ENCODE results near the gene KDM3A.

KDM3A gene

GRCh38 chr2:86520153-86520552, 79.0 kb downstream of the KDM3A start:
- no peak for DNase-seq (ENCODE audit: low spot score)

- DNase-seq (ENCODE audit: low spot score): no peak
Measured at GRCh38 chr2:86521922-86522321, 80.8 kb downstream of the KDM3A start.

- no peak for DNase-seq (ENCODE audit: low spot score)
Measured at GRCh38 chr2:86522711-86523110, 81.5 kb downstream of the KDM3A start.

- DNase-seq (ENCODE audit: low spot score): no peak
Measured at GRCh38 chr2:86523491-86523890, 82.3 kb downstream of the KDM3A start.

GRCh38 chr2:86525421-86526340, 84.5 kb downstream of the KDM3A start:
- DNase-seq (ENCODE audit: low spot score): no peak

- no peak for DNase-seq (ENCODE audit: low spot score)
Measured at GRCh38 chr2:86533589-86533988, 92.4 kb downstream of the KDM3A start.

GRCh38 chr2:86541334-86541733, 100.2 kb downstream of the KDM3A start:
- DNase-seq (ENCODE audit: low spot score): no peak
